HG03469 (cell line): ENCODE results near the gene NEURL1B.

Source experiments
- ATAC-seq: cut with Tn5 transposase; IDR thresholded peaks from one replicate; pipeline ENCODE4 v1.9.1; 2021; ENCODE audit warnings: mild to moderate bottlenecking, moderate library complexity, moderate number of reproducible peaks; ENCODE audit not compliant: unreplicated experiment

NEURL1B gene

DNA sequence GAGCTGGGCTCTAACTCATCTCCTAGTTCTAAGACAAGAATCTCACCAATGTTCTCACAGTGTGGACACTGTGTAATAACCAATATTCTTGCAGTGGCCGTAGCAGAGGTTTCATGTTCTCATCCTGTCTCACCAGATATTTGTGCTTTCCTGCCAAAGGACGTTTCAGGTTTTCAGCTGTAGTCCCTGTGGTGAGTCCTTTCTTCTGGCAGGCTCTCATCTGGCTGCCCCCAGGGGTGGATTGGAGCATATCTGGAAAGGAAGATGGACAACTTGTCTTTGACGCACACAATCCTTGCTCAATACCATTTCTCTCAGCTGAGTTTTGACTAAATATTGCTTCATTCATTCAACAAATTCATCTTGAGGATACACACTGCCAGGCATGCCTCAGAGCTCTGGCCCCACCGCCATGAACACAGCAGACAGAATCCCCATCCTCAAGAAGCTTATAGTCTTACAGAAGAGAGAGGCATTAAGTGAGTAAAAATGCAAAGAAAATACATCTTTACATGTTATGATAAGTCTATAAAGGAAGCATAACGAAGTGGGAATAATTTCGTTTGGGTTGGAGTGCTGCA lies 33.8 kb upstream of the NEURL1B start:
- no peak for ATAC-seq

DNA sequence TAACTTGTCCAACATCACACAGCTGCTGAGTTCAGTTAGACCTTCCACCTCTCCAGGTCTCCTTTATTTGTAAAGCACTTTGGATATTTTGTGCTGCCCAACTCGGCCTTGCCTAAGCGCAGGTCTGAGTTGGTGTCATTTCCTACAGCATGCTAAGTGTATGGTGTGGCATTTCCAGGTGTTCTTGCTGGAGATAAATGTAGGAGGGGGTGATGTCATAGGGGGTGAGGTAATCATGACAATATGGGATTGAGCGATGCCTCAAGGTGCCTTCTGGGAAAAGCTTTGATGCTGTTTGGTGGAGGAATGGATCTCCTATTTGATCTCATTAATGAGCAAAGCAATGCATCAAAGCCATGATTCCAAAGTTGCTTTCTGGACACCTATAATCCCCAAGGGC lies 32.3 kb upstream of the NEURL1B start:
- ATAC-seq, result no peak

DNA sequence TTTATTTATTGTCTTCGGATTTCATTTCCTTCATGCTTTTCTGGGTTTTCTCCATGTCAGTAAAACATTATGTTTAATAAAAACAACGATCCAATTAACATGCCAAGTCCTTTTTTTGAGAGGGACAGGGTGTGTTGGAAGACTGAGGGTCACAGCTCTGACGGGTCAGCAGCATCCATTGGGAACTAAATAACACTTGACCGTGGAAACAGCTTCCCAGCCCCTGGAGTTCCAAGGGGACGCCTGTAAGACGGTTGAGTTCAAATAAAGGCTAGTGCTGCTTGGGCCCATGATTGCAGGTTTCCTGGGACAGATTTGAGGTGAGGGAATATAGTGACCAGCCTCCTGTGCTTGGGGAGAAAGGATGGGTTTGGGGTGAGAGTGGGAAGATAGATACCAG lies 30.4 kb upstream of the NEURL1B start:
- ATAC-seq, result no peak

DNA sequence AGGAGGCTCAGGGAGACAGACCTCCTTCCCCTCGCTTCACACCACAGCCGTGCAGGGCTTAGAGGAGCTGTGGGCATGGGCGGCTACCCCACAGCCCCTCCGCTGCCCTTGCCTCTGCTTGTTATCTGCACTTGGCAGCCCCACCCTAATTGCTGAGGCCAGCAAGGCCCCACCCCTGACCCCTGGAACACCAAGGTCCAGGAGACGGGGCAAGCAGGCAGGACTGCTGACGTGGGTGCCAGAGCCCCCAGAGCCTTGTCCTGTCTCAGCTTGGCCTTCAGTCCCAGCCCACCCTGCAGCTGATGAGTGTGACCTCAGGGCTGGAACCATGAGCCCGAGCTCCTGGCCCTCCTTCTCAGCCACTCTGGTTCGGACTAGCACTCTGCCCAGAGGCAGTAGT lies 29.1 kb upstream of the NEURL1B start:
- no peak for ATAC-seq

DNA sequence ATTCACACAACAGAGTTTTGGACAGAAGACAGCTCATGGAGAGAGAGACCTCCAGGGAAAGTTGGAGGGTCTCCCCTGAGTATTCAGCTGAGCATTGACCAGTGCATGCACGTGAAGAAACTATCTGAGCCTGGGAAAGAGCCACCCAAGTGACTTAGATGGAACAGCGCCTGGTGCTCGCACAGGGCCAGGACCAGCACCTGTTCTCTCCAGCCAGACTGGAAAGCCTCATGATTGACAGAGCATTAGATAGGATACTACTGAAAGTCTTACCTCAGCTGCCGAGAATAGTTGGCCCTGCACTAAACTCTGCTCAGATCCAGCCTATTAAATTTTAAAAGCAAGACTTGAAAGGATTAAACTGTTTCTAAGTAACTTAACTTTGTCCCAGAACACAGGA lies 28.3 kb upstream of the NEURL1B start:
- no peak for ATAC-seq

DNA sequence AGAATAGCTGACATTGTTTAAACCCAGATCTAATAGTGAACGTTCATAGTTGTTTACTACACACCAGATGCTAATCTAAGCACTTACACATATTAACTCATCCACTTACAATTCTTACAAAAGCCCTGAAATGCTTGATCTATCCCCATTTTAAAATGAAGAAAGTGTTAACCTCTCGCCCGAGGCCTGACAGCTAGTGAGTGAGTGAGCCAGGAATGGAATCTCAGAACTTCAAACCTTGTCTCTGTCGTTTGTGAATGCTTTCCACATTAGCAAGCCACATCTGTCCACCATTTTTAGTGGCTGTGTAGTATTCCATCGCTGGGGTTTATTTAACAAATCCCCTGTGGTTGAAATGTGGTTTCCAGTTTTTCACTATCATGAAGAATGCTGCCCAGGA lies 24.9 kb upstream of the NEURL1B start:
- ATAC-seq, result no peak

DNA sequence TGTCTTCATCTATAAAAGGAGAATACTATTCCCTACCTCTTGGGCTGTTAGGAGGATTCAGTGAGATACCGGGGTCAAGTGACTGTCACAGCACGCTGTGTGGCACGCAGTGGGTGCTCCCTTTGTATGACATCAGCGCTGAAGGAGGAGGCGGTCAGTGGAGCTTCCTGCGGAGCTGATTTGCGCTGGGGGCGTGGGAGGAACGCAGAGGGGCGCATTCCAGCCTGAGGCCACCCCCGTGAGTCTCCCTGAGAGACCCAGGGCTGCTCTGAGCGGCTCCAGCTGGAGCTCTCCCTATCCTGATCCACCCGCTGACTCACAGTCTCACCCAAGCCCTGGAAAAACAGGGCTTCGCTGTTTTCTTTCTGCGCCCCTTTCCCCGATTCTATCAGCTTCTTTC lies 24.3 kb upstream of the NEURL1B start:
- ATAC-seq, result no peak

DNA sequence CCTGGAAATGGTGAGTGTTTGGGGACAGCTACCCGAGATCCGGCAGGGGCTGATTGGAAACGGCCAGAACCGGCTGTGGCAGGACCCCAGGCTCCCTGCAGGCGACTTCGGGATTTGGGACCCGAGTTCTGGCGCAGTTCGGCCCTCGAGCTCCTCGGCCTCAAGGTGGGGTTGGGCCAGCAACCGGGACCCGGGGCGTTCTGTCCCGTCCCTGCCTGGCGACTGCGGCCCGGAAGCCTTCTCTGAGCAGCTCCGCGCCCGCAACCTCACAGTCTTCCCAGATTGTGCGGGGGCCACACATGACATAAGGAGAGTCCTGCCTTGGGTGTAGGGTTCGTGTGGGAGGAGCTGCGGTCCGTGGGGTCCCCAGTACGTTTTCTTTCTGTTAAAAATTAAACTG lies 23.2 kb upstream of the NEURL1B start:
- no peak for ATAC-seq

DNA sequence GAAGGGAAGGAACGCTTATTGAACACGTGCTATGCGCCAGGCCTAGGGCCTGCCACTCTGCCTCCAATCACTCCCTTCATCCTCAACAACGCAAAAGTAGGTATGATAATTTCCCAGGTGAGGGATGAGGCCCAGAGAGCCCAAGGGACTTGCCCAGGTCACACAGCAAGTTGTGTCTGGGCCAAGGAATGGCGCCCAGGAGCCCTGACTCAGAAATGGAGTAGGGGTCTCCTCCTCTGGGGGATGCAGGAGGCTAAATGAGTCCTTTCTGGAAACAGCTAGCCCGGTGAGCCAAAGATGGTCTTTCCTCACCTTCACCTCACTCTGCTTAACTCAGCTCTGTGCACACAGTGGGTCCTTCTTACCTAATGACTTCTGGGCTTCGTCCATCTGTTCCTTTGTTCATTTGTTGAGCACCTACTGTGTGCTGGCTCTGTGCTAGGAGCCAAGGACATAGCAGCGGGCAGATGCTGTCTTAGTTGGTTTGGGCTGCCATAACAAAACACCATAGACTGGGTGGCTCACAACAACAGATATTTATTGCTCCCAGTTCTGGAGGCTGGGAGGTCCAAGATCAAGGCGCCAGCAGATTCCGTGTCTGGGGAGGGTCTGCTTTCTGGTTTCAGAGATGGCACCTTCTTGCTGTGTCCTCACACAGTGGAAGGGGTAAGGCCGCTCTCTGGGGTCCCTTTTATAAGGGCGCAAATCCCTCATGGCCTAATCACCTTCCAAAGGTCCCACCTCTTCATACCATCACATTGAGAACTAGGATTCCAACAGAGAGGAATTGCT lies 22.3 kb upstream of the NEURL1B start:
- no peak for ATAC-seq

DNA sequence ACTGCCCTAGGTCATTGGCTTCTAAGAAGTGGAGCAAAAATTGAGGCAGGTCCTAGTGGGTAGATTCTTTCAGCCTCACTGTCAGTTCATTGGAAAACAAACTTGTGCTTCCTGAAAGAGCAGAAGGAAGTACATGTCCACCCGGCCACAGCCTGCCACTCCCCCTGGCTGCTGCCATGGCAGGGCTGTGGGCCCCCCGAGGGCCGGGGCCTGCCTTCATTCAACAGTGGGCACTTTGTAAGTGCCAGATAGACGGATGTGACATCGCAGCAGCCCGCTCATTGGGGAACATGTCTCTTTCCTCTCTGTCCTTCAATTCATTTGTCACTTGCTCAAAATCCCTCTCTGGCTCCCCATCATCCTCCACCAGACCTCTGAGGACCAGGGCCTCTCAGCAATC lies 20.6 kb upstream of the NEURL1B start:
- ATAC-seq, result no peak

DNA sequence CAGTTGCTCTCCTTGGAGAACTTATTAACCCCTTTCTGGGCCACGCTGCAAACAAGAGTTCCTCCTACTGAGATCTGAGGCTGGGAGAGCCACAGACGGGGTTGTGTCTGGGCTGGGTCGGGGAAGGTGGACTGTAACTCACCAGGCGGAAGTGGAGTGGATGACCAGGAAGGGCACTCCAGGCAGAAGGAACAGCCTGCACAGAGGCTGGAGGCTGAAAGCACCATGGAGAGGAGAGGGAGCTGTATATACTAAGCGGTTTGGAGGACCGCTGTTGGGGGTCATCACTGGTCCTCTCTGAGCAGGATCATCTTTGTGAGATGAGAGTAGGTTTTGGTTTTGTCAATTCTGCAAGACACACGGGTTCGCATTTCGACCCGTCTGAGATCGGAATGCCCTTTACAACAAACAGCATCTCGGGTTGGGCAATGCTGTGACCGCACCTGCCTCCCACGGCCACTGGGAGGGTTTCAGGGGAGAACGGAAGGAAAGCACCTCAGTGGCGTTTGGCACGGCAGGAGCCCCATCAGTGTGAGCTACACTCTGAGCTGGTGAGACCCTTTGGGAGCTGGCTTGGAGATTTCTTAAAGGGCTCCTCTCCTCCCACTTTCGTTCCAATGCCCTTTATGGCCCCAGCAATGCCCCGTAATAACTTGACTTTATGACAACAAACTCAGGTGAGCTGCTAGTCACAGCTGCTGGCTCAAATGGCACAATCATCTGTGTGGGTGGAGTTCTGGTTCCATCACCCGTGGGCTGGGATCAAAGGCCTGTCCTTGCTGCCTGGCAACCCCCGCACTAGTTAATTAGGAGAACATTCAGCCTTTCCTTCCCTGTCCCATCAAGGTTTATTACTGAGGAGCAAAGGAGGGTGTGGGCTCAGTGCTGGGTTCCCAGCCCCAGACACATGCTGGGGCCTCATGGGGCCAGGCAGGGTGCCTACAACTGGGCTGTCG lies 18.7 kb upstream of the NEURL1B start:
- ATAC-seq, result no peak

DNA sequence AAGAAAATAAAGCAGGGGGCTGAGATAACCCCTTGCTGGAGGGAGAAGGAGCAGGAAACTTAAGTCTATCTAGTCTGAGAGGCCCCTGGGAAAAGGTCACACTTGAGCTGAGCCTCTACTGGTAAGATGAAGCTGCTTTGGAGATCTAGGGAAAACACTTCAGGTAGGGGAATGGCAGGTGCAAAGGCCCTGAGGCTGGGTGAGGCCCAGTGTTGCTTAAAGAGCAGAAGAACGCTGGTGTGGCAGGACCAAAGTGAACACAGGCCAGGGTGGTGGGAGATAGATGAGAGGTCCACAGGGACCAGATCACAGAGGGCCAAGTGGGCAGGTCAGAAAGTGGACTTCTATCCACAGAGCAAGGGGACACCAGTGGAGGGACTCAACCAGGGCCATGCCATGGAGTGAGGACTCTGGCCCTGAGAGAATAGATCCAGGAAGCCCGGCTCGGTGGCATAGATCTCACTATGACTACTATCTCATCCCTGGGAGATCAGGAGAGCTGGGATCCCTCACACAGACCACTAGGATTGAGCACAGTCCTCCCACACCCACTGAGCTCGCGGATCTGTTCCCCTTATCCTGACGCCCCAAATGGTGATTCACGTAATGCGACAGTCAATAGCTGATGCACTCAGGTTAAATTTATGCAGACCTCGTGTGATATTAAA lies 17.6 kb upstream of the NEURL1B start:
- ATAC-seq, result no peak

DNA sequence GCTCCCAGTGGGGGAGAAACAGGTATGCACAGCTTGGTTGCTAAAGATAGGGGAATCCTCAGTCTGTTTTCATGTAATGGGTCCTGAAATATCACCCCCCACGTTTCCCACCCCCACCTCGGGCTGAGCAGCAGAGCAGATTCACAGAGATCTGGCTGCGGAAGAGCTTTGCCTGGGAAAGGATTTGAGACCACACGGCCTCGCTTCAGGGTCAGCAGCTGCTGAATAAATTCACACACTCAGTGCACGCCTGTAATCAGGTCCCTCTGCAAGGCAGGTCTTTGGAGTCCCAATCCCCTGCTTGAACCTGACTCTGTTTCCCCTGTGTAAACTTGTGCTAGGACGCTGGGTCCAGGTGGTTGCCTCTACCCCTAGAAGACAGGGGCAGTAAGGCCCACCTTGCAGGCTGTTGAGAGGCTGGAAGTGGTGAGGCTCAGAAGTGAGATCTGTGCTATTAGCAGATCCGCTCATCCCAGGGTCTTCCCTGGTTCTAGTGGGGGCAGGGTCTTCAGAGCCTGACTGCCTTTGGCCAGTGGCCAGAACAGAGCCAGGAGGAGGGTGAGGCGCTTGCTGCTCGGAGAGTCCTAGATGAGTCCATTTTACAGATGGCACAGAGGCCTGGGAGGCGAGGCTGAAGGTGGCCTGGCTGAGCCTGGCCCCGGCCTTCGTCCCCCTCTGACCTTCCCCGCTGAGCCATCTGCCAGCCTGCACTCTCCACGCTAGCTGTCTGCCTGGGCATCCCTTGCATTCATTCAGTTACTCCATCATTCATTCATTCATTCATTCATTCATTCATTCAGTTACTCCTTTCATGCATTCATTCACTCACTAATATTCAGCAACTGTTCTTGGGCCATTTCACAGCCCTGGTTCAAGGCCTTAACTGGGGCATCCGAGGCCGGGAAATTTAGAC lies 16.7 kb upstream of the NEURL1B start:
- no peak for ATAC-seq

DNA sequence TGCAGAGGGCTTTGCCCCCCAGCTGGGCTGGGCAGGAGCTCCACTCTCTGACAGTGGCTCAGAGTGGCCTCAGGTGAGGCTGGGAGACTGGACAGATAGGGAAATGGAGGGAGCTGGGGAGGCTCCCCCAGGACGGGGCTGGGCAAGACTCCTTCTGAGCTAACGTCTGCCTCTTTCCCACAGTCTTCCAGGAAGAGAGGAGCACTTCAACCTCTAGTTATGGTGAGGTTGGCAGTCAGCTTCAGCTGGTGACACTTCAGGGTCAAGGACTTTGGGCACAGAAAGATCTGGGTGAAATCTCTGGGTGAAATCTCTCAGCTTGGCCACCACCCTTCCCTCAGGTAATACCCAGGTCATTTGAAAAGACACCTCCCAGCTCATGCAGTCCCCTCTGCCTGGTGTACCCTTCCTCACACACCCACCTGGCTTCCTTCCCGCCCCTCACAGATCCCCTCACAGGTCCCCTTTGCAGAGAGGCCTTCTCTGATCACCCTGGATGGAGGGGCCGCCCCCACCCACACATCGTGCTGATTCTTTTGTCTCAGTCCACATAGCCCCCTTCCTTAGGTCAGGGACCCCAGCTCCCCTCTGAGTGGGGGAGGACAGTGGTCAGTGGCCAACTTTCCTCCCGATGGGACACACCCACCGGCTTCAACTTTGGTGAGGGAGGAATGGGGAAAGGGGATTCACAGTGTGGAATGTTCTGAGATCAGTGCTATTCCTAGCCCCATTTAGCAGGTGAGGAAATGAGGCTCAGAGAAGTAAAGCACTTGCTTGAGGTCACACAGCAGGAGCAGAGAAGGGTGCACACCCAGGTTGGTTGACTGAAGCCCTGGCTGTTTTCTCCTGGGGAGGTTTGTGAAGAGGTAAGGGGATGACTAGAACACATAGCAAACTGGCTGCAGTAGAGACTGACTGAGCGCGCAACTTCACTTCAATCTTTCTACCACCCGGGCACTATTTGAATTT lies 15.8 kb upstream of the NEURL1B start:
- no peak for ATAC-seq

DNA sequence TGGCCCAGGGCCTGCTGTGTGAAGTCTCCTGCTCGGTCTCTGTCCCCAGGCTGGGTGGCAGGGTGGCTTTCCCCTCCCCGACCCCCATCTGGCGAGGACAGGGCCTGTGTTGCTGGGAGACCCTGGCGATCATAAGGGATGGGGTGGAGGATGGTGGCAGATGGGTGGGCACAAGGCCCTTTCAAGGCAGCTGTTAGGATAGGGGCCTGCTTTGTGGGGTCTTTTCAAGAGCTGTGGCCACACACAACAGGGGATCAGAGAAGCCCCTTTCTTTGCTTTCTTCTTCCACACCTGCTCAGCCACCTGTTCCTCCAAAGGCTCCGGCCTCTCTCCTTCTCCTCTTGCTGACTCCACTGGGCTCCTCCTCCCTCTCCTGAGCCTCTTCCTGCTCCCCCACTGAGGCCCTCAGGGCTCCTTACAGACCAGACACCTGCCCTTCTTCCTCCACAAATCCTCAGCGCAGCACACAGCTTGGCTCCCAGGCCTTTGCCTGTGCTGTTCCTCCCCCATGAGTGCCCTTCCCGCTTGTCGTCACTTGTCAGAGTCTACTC lies 15.0 kb upstream of the NEURL1B start:
- ATAC-seq, result no peak

DNA sequence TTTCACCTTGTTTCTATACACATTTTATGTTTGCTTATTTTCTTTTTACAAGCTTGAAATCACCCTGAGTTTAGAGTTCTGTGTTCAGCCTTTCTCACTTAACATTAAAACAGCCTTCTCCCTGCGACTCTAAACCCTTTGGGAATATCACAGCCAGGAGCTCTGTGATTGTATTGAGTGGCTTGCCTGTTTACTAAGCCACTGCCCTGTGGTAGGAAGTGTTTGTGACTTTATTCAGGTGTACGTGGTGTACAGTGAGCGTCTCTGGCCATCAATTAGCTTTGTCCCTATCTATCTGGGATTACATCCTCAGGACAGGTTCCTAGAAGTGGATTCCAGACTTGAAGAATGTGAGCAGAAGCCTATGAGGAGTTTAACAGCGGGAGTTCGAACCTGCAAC lies 11.0 kb upstream of the NEURL1B start:
- no peak for ATAC-seq

DNA sequence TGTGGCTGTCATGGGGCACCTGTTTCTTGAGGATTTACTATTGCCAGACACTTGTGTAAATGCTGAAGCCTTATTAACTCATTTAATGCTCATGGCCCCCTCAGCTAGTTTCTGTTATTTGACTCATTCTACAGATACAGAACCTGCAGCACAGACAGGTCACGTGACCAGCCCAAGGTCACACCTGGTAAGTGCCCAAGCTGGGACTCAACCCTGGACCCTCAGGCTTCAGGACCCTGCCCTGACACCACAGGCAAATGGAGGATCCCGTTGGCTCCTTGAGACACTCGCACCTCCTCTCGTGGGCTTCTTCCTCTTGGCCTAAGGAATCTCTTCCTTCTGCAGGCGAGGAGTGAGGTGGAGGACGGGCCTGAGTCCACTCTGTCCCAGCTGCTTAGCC lies 10.6 kb upstream of the NEURL1B start:
- no peak for ATAC-seq

DNA sequence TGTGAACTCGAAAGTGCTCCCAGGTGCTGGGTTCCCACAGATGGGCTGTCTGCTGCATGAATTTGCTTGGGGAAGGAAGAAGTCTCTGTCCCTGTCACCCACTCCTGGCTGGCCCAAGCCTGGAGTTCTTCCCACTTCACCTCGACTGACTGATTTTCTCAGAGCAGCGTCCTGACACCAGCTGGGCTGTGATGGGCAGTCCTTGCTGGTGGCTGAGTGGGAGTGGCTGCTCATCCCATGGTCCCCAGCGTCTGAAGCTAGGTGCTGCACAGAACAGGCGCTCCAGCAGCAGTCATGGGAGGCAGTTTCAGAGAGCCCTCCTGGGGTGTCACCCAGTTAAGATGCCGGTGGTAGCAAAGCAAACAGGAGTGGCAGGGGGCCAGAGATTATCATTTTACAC lies 10.1 kb upstream of the NEURL1B start:
- ATAC-seq, result no peak
